Left ventricle myocardium superior (tissue), 1 donor: ENCODE results near the gene KCNT2. TPM values are rescaled to one million over a fixed set of nuclear protein-coding genes. Genes with fewer than 3 reads are reported as not detected.

Source experiments
- ATAC-seq: fragments of 200-7000 bp; cut with Tn5 transposase; one replicate; pipeline ENCODE4 v1.9.1; 2020; ENCODE audit warnings: mild to moderate bottlenecking, moderate library complexity
- DNase-seq: peaks from one replicate; pipeline ENCODE4 v3.0.0-alpha.2; 2020
- intact Hi-C: fragments of 100-400 bp; cut with micrococcal nuclease; formaldehyde crosslinking; loops from one replicate; pipeline ENCODE4 v1.11.0; 2022
- total RNA-seq: library from RNA; stranded (reverse); fragmentation: NEBNext Ultra II Directional; extraction: Animal tissue kit (Norgen Biotek cat#: 25700); gene quantifications from one replicate; pipeline ENCODE4 v1.2.1, GENCODE V29; 2021
- donor health status: DM: no; HTN: yes; CAD: no; lungs with severe emphysema.

KCNT2 gene
- total RNA-seq, 1 donor from 2014 or later, result 1.7 TPM

DNA sequence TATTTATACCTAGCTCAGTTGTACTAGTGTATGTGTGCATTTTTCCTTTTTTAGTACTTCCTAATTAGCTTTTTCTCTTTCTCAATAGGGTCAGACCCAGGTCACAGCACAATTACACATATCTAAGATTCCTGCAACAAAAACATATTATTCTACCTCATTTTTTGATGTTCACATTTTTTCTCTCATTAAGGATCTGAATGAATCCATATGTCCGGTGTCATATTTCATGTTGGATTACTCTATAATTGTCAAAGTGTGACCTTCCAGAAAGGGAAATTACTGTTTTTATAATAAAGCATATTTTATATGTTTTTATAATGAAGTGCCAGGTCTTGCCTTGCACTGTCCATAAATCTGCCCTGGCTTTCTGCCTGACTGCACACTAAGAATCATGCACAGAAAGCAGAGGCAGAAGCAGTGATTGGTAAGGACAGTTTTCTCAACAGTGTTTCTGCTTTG lies 143.7 kb downstream of the KCNT2 start:
- intact Hi-C loops, result no loop called here
- ATAC-seq (no peak), DNase-seq (no peak)

DNA sequence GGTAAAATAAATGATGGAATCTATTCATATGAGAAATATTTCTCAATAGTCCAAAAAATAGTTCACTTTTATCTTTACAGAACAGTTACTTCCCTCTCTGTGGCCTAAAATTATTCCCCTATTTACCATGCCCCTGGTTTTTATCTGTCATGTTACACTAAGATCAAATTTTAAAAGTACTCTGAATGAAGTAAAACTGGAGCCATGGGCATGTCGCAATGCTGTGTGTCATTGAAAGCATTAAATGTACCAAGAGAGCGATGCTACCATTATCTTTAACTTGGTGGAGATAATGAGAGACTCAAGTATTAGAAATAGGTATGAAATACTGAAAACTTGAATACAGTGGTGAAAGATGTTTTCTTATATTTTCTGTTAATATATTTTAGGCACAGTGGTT lies 146.2 kb downstream of the KCNT2 start:
- ATAC-seq, result no peak
- intact Hi-C loops, result no loop called here
- no peak for DNase-seq

GRCh38 chr1:196461521-196461920 lies 146.7 kb downstream of the KCNT2 start:
- ATAC-seq (no peak), DNase-seq (no peak)
- intact Hi-C loops, result no loop called here

DNA sequence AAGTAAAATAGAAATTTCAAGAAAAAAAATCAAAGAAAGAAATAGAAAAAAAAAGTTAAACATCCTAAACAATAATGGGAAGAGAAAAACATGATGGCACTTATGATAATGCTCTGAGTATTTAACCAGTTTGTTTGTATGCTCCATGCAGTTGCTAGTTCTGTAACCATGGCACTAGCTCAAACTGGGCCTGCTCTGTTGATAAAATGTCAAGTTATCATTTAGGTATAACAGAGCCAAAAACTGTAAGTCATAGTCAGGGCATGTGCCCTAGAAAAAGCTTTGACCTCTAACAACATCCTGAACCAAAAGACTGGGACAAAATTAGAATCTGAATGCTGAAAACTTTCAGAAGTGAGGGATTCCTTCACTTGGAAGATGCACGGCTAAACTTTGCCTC lies 148.9 kb downstream of the KCNT2 start:
- DNase-seq, result no peak
- no peak for ATAC-seq
- intact Hi-C loops, result no loop called here

- intact Hi-C loops, result no loop called here
- ATAC-seq, result no peak
- no peak for DNase-seq
Measured at GRCh38 chr1:196454792-196455191, 153.4 kb downstream of the KCNT2 start.

DNA sequence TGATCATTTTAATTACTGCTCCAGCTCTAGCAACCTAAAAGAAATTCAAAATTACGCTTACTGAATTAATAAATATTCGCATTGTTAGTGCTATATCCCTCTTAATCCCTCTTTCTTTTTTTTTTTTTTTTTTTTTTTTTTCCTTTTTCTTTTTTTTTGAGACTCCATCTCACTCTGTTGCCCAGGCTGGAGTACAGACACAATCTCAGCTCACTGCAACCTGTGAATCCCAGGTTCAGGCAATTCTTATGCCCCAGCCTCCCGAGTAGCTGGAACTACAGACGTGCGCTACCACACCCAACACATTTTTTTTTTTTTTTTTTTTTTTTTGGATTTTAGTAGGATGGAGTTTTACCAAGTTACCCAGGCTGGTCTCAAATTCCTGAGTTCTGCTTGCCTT lies 157.1 kb downstream of the KCNT2 start:
- ATAC-seq, result no peak
- DNase-seq, result no peak
- intact Hi-C loops, result no loop called here

GRCh38 chr1:196450143-196451095 lies 157.8 kb downstream of the KCNT2 start:
- DNase-seq (no peak), ATAC-seq (no peak)
- intact Hi-C loops, result no loop called here

- ATAC-seq (no peak), DNase-seq (no peak)
- intact Hi-C loops, result no loop called here
Measured at GRCh38 chr1:196449460-196449859, 158.8 kb downstream of the KCNT2 start.

- intact Hi-C loops, result no loop called here
- no peak for ATAC-seq
- DNase-seq, result no peak
Measured at GRCh38 chr1:196445775-196446174, 162.5 kb downstream of the KCNT2 start.

- intact Hi-C loops, result no loop called here
- no peak for ATAC-seq
- no peak for DNase-seq
Measured at GRCh38 chr1:196444634-196445033, 163.6 kb downstream of the KCNT2 start.

DNA sequence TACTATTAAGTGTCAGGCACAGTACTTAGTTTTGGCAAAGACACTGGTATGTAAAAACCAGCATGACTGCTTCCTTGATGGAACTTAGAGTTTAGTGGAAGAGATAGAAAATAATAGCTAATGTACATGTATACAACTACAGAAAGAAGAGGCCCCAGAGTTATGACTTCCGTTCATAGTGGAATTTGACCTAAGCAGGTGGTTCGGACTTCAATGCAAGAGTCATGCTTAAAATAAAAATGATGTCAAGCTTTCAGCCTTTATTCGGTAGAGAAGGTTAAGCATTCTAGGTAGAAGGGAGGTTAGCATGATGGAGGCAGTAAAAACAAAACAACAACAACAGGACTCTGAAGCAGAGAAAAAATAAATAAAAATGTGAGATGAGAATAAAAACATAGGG lies 165.9 kb downstream of the KCNT2 start:
- ATAC-seq, result no peak
- intact Hi-C loops, result no loop called here
- DNase-seq, result no peak

DNA sequence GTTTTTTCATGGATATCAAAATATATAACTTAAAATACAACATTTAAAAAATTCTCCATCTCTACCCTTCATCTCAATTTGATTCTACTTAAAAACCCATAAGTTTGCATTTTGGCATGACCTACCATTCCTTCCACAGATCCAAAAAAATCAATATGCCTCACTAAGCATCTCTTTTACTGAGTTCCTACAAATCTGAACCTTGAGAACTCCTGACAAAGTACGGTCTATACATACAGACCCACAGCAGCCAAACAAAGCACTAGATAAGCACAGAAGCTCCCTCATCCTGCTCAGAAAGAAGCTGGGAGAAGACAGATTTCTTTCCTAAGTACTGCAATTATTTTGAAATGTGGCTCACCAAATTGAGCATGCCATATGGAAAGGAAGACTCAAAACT lies 167.5 kb downstream of the KCNT2 start:
- intact Hi-C loops, result no loop called here
- ATAC-seq (no peak), DNase-seq (no peak)

DNA sequence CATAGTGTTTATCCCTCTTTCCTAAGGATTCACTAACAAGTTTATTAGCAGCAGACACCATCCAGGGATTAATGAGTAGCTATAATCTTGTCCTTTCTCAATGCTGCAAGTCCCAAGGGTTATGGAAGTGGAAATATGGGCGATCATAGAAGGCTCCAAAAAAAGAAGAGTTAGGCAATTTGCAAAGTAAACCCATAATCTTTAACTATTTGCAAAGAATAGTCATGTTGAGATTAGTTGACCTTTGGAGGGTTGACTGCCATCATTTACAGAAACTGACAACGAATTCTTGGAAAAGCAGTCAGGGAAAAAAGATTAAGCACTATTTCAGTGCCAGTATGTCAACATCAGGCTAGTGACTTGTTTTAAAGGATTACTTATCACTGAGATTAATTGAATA lies 169.9 kb downstream of the KCNT2 start:
- no peak for DNase-seq
- intact Hi-C loops, result no loop called here
- no peak for ATAC-seq

DNA sequence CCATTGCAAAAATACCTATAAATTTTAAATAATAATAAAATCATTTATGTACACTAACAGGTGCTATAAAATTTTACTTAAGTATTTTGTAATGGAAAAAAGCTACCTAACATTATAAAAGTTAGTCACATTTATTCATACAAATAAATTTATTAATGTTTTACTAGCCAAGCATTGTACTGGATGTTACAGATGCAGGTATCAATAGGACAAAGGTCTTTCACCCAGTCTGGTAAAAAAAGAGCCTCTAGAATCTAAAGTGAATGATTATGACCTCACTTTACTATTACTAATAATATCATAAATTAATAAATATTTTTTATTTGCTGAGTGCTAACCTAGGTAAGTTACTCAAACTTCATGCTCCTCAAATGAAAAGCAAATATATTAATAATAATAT lies 170.6 kb downstream of the KCNT2 start:
- intact Hi-C loops, result no loop called here
- no peak for DNase-seq
- no peak for ATAC-seq

DNA sequence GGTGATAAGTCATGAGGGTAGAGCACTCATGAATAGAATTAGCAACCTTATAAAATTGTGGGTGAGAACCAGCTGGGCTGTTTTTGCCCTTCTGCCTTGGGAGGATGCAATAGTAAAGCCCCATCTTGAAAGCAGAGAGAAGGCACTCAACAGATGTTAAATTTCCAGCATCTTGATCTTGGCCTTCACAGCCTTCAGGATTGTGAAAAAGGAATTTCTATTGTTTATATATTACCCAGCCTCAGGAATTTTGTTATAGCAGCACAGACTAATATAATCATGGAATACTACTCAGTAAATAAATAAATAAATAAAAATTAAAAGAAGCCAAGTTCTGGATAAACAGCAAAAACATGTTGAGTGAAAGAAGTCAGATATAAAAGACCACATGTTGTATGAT lies 175.2 kb downstream of the KCNT2 start:
- ATAC-seq (no peak), DNase-seq (no peak)
- intact Hi-C loops, result no loop called here

- intact Hi-C loops, result no loop called here
- no peak for DNase-seq
- no peak for ATAC-seq
Measured at GRCh38 chr1:196427976-196428734, 180.1 kb downstream of the KCNT2 start.

- ATAC-seq (no peak), DNase-seq (no peak)
- intact Hi-C loops, result no loop called here
Measured at GRCh38 chr1:196425513-196425912, 182.7 kb downstream of the KCNT2 start.

DNA sequence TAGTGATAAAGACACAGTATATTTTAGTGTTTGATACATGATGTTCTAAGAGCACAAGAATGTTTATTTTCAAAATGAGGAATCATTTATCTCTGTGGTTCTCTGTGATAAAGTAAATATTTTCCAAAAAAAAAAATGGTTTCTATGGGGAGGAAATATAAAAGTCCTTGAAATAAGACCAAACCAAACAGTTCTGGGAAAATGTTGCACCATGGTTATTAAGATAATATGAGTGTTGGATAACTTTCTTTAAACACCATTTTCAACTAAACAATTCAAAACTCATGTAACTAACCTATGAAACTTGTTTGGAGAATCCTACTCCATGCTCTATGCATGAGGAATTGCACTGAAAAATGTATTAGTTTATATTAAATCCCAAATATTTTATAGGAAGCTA lies 184.6 kb downstream of the KCNT2 start:
- intact Hi-C loops, result no loop called here
- no peak for ATAC-seq
- DNase-seq, result no peak

DNA sequence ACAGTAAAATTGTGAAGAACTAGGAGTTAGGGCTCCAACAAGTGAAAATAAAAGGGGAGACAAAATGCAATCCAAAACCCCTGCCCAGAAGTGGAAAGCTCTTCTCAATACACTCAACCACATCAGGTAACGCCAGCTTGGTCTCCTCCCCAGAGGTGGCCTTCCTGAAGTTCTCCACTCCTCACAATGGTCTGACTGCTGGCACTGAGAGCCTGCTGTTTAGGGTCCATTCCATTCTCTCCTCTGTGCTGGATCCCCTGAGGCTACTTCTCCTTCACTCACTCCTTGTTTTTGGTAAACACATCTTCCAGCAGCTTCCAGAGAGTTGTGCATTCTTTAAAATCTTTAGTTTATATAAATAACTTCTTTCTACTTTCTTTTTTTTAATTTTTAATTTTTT lies 189.5 kb downstream of the KCNT2 start:
- ATAC-seq, result no peak
- intact Hi-C loops, result no loop called here
- DNase-seq, result no peak

- intact Hi-C loops, result no loop called here
- DNase-seq (no peak), ATAC-seq (no peak)
Measured at GRCh38 chr1:196415978-196416377, 192.3 kb downstream of the KCNT2 start.

GRCh38 chr1:196412326-196412725 lies 195.9 kb downstream of the KCNT2 start:
- intact Hi-C loops, result no loop called here
- ATAC-seq, result no peak
- DNase-seq, result no peak
